AG04449 (cell line): Measurements from ENCODE around the gene TMEM121.

Source experiments
- CTCF ChIA-PET: fragments of 350-600 bp; formaldehyde crosslinking; extraction: SDS; loops from one replicate; lab custom pipeline; 2021; ENCODE audit warnings: antibody characterized with exemption; lab: Yijun Ruan, JAX
- POLR2A ChIA-PET: fragments of 400-600, 350-600 bp; formaldehyde crosslinking; extraction: SDS; loops from one replicate; lab custom pipeline; 2020; ENCODE audit warnings: antibody characterized with exemption, inconsistent platforms; lab: Yijun Ruan, JAX
- DNase-seq: peaks from one replicate; pipeline ENCODE4 v3.0.0-alpha.2; 2010; ENCODE audit warnings: low read depth, low spot score
- H3K4me3 ChIP-seq: 2 replicates; pipeline ENCODE4 v1.5.1; 2011; ENCODE audit warnings: low read depth, mild to moderate bottlenecking, control low read depth, low read length
- CTCF ChIP-seq: IDR thresholded peaks from one replicate; pipeline ENCODE4 v1.5.1; 2011; ENCODE audit warnings: mild to moderate bottlenecking, moderate library complexity, low read length, control low read depth, inconsistent platforms; ENCODE audit not compliant: insufficient read depth; ENCODE audit errors: missing control alignments

TMEM121 gene

GRCh38 chr14:105484069-105484996, 42.0 kb upstream of the TMEM121 start:
- ChIA-PET CTCF (interaction anchor here (0.7 to 1.2 kb wide), 2 partner anchors 12 to 36 kb away, joined by 3 read pairs; no protein-coding TSS in a partner anchor), POLR2A (no interaction called here)
- DNase-seq: no peak
- H3K4me3 ChIP-seq: no peak overlapping the region
- TF ChIP-seq CTCF: no peak

- DNase-seq: no peak
- TF ChIP-seq CTCF: no peak
- CTCF ChIA-PET: no interaction called here
- no peak overlapping the region for H3K4me3 ChIP-seq
- POLR2A ChIA-PET: no interaction called here
Observed at GRCh38 chr14:105484997-105485393, 41.4 kb upstream of the TMEM121 start.

GRCh38 chr14:105485739-105486162, 40.6 kb upstream of the TMEM121 start:
- no peak for DNase-seq
- POLR2A ChIA-PET: no interaction called here
- CTCF ChIA-PET: interaction anchor here (0.6 to 1.5 kb wide), 4 partner anchors 9 to 123 kb away, joined by 3 to 4 read pairs (median 3); no protein-coding TSS in a partner anchor

GRCh38 chr14:105486163-105486973, 40.0 kb upstream of the TMEM121 start, which contains the start of gene CRIP1:
CRIP1 (plus strand) TSS chr14:105486886; CDS start chr14:105487260, 374 bp downstream.
- DNase-seq: no peak
- ChIA-PET POLR2A (no interaction called here), CTCF (interaction anchor here (0.6 to 1.5 kb wide), 5 partner anchors 9 to 123 kb away, joined by 3 to 4 read pairs (median 3); no protein-coding TSS in a partner anchor)
- H3K4me3 ChIP-seq: peak within 1 kb of the TSS; percentile 20
- no peak for TF ChIP-seq CTCF

More at GRCh38 chr14:105485739-105486162, 40.6 kb upstream of the TMEM121 start:
- TF ChIP-seq CTCF: peak; percentile 44
- no peak overlapping the region for H3K4me3 ChIP-seq

- CTCF ChIA-PET: interaction anchor here (1.0 to 1.5 kb wide), 3 partner anchors 42 to 124 kb away, joined by 3 to 4 read pairs (median 3); no protein-coding TSS in a partner anchor
- POLR2A ChIA-PET: no interaction called here
- no peak for DNase-seq
- H3K4me3 ChIP-seq: peak overlapping the region; percentile 20
- no peak for TF ChIP-seq CTCF
Observed at GRCh38 chr14:105486974-105487448, 39.4 kb upstream of the TMEM121 start.
